Cerebellar cortex (tissue), 1 donor: ENCODE results near the gene SEC31B.

Source experiments
- DNase-seq: peaks from one replicate; pipeline ENCODE4 v3.0.0-alpha.2; 2015; ENCODE audit warnings: low spot score

Gene SEC31B, protein sequence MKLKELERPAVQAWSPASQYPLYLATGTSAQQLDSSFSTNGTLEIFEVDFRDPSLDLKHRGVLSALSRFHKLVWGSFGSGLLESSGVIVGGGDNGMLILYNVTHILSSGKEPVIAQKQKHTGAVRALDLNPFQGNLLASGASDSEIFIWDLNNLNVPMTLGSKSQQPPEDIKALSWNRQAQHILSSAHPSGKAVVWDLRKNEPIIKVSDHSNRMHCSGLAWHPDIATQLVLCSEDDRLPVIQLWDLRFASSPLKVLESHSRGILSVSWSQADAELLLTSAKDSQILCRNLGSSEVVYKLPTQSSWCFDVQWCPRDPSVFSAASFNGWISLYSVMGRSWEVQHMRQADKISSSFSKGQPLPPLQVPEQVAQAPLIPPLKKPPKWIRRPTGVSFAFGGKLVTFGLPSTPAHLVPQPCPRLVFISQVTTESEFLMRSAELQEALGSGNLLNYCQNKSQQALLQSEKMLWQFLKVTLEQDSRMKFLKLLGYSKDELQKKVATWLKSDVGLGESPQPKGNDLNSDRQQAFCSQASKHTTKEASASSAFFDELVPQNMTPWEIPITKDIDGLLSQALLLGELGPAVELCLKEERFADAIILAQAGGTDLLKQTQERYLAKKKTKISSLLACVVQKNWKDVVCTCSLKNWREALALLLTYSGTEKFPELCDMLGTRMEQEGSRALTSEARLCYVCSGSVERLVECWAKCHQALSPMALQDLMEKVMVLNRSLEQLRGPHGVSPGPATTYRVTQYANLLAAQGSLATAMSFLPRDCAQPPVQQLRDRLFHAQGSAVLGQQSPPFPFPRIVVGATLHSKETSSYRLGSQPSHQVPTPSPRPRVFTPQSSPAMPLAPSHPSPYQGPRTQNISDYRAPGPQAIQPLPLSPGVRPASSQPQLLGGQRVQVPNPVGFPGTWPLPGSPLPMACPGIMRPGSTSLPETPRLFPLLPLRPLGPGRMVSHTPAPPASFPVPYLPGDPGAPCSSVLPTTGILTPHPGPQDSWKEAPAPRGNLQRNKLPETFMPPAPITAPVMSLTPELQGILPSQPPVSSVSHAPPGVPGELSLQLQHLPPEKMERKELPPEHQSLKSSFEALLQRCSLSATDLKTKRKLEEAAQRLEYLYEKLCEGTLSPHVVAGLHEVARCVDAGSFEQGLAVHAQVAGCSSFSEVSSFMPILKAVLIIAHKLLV

DNA sequence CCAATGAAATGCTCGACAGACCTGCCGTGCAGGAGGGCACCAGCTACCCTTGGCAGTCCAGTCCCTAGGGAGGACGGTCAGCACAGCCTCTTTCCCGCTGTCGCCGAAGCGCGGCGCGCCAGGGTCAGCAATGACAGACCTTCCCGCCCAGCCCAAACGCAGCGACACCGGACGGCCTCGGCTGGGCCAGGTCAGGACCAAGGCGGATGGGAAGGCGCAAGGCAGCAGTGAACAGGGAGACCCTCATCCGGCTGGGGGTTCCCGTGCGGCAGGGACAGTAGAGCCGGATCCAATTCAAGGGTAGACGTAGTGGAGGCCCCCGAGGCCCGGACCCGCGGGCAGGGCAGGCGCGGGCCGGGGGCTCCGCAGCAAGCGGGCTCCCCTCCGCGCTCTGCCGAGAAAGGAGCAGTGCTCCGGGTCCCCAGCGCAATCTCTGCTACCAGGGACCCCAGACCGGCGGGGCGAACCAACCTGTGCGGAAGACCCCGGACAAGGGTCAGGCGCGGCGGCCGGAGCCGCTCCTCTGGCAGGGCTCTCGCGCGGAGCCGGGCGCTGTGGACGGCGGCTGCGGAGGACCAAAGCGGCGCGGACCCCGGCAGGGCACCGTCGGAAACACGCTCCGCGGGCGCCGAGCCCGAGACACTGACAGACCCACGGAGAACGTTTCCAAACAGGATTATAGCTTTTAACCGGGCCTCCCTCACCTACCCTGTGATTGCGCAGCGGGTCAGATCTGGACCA, at the start of gene SEC31B:
SEC31B (minus strand) TSS at position 551 of the 741 bp plus-strand sequence. CDS start 2,909 bp downstream, outside the sequence.
- peak; percentile 54 for DNase-seq

DNA sequence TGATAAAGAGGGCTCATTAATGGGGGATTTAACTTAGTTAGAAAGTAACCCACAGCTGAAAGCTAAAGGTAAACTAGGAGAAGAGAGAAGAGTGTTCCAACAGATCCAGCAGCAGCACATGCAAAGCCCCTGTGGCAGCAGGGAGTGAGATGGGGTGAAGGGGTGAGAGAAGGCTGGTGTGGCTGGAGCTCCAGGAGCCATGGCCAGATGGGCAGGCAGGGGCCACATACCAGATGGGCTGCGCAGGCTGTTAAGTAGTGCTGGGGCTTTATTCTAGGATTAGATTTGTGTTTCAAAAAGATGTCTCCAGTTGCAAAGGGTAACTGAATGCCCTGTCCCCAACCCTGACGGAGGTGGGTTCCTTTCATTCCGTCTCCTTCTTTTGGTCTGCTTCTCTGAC, 49.3 kb upstream of the SEC31B start:
- no peak for DNase-seq

DNA sequence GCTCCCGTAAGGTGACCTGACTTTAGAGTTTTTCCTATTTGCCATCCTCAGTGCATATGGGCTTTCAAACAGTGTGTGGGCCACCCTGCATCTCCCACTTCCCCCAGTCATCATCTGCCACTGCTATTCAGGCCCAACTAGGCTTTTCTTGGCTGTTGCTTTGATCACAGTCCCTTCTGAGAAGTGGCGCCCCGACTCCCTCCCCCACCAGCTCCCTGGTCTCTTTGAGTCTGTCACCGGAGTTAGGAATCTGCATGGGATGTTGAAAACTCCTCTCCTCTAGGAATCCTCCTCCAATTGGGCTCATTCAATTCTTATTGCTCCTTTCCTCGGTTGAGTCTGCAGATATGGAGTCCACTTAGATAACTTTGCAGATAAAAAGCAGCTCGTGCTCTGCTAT, 48.2 kb upstream of the SEC31B start:
- DNase-seq: no peak

DNA sequence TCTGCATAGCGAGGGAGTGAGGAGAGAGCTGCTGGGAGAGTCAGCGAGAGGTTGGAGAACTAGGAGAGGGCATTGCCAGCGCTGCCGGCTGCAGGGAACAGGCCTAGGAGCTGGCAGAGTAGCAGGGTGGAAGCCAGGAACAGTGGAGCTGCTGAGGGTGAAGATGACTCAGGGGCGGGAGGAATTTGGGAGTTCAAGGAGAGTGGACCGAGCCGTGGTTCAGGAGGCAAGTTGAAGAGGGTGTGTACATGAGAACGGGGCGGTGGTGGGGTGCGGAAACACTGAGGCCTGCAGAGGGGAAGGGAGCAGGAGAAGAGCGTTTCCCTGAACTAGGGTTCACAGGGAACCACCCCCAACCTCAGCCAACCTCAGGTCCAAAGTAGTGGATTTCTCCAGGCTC, 47.6 kb upstream of the SEC31B start:
- DNase-seq: no peak

DNA sequence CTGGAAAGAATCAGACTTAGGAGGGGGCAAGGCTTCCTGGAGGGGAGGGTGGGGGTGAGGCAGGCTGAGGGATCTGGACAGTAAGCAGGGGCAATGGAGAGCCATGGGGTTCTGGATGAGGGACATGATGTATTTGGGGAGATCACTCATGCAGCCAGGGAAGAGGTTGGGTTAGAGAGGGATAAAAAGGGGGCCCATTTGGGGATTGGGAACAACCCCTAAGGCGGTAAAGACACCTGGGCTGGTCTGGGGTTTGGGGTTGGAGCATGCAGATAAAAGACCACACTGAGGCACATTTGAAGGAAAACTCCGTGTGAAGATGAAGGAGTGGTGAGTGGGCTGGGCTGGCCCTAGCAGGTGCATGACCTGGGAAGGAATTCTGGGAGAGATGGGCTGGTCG, 46.9 kb upstream of the SEC31B start:
- no peak for DNase-seq

DNA sequence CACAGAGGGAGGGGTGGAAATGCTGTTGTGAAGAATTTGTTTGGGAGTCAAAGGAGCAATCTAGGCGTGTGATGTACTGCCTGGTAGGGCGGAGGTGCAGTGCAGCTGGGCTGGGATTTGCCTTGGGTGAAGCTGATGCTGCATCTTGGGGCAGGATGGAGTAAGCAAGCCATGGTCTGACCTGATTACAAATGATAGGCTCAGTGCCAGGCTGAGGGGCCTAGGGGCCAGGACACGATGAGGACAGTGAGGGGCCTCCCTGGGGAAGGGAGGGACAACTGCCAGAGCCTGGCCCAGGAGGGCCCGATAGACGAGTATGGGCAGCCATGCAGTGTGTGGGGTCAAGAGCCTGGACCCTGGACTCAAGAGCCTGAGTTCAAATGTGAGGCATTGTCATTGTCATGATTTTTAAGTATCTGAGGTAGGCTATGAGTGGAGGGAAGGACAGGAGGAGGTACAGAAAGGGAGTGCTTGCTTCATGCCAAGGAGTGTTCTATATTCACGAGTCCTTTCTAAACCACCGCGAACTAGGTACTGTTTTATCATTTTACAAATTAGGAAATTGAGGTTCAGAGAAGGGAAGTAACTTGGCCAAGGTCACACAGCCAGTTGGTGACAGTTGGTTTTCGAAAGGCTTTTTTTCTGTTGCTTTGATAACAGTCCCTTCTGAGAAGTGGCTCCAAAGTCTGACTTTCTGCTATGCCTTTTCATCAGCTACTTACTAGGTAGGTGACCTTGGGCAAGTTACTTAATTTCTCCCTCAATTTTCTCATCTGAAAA, 45.7 kb upstream of the SEC31B start:
- DNase-seq: no peak

DNA sequence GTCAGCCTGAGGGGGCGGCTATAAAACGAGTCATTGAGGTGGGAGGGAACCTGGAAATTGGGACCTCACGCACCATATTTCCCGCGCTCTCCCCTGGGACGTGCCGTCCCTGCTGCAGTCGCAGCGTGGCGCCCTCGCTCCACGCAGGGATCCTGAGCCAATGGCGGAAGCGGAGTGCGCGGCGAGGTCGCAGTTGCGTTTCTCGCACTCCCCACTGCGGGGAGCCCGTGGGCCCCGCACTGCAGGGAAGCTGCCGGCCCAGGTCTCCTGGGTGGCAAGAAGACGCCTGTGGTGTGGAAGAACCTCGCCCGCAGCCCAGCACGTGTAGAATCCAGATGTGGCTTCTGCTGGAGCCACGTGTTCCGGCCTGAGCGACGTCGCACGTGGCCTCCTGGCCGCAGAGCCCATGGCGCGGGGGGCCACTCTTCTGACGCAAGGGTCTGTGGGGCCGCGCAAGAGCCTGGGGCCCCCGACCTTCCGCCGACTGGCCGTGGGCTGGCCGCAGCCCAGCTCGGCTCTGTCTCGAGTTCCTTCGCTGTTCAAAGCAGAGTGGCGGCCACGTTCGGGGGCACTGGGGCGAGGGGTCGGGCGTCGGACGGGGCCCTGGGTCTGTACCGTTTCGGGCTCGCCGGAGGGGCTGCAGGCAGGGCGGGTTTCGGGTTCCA, 42.5 kb upstream of the SEC31B start:
- peak; percentile 40 for DNase-seq

DNA sequence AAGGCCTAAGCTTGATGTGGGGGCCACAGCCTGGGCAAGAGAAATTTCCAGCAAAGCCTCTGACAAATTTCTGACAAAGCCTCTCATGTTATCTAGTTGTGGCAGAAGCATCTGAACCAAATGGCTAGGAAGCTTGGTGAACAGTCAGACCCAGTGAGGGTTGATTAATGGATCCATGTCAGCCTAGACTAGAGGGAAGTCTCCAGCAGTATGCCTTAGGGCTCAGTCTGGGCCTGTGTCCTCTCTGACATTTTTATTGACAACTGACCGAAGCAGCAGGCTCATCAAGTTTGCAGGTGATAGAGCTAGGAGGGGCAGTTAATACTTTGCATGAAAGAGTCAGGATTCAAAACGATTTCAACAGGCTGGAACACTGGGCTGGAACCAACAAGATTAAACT, 41.3 kb upstream of the SEC31B start:
- no peak for DNase-seq

DNA sequence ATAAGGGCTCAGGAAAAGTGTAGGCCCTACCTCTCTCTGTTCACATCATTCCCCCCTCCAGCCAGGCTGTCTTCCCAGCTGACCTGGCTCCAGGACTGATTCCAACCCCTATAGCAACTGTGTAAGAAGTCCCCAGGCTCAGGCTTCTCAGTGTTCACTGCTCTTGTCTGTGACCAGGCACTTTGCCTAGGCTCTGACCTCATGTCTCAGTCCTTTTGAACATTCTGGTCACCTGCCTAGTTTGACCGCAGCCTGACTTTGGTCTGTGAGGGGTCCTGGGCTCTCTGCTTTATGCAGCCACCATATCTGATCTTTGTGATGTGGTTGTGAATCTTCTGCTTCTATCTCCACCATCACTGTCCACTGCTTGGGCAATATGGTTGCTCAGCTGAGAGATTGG, 40.6 kb upstream of the SEC31B start:
- no peak for DNase-seq

DNA sequence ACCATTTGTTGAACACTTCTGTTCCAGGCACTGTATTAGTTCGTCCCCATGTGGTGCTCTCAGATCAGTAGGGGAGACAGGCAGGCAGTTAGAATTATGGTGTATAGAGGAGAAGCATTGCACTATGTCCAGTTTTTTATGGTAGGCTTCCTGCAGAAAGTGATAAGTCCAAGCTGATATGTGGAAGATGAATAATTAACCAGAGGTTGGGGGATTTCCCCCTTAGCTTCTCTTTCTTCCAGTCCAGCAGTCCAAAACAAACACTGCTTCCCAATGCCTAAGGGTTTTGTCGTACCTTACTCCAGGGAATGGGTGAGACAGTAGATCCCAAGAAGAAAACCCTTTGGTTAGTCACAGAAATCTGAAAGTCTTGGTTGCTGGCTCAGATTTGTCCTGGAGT, 35.2 kb upstream of the SEC31B start:
- DNase-seq: no peak

DNA sequence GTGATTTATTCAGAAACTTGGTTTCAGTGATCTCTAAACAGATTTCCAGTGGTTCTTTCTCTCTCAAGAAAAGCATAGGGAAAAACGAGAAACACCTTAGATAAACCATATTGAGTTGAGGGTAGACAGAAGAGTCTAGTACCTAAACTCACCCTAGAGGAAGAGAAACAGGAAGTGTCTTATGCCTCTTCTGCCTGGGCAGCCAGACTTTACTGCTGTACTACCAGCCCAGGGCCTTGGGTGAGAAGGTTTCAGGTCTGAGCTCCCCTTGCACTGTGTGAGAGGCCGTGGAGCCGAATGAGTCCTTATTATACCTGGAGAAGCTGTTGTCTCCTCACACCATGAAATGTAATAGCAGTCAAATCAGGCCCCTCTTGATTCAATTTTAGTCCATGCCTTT, 34.3 kb upstream of the SEC31B start:
- no peak for DNase-seq

DNA sequence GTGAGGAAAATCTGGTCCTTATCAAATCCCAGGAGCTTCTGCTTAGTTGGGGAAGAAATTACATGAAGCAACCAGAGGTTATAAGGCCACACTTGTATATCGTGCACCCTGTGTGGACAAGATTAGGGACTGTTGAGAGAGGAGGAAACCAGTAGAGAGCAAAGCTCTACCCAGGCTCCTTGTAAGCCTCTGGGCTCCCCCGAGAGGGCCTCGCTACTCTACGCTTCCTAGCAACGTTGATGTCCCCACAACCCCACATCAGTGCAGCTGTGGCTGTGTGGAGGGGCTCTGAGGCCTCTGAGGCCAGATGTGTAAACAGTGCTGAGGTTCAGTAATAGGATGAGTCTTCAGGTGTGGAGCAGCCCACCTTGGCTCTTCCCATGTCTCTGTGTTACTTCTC, 32.1 kb upstream of the SEC31B start:
- no peak for DNase-seq

DNA sequence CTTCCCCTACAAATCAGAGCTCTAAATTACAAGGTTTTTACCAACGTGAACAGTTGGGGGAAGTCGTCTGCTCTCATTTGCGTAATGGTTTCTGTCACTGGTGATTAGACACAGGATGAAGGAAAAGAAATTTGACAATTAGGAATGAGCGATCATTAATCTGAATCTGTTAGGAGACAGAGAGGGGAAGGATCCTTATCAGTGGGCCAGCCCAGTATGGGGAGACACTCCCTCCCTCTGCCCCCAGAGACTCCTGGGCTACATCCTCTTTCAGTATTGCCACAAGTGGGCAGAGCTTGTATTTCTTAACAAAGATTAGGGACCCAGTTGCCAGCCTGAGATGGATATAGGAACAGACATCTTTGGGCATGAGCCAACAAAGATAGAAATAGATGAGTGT, 31.5 kb upstream of the SEC31B start:
- no peak for DNase-seq

DNA sequence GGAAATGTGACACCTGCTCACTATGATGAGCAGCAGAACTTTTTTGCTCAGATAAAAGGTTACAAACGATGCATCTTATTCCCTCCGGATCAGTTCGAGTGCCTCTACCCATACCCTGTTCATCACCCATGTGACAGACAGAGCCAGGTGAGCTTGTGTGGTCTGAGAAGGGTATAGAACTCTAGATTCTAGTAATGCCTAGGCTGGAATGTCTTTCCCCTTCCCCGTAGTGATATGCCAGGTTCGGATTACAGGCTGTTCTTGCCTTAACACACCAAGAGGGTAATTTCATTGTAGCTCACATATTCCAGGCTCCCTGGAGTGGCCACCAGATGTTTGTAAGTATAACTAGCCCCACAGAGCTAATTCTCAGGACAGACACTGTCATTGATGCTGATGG, 25.3 kb upstream of the SEC31B start:
- DNase-seq: no peak

DNA sequence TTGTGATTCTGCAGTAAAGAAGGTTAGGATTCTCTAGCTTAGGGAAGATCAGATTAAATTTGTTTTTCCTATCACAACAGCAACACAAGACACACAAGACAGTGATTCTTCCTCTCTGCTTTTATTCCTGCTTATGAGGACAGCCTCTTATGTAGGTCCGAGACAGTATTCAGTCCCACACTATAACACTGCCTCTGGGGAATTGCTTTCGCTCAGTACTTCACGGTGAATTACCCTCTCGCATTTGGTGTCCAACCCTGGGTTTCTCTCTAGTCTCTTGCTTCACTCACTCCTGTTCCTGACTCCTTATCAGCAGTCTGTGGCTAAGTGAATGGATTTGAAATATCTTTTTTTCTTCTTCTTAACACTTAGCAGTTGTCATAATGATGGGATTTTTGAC, 17.8 kb upstream of the SEC31B start:
- no peak for DNase-seq

DNA sequence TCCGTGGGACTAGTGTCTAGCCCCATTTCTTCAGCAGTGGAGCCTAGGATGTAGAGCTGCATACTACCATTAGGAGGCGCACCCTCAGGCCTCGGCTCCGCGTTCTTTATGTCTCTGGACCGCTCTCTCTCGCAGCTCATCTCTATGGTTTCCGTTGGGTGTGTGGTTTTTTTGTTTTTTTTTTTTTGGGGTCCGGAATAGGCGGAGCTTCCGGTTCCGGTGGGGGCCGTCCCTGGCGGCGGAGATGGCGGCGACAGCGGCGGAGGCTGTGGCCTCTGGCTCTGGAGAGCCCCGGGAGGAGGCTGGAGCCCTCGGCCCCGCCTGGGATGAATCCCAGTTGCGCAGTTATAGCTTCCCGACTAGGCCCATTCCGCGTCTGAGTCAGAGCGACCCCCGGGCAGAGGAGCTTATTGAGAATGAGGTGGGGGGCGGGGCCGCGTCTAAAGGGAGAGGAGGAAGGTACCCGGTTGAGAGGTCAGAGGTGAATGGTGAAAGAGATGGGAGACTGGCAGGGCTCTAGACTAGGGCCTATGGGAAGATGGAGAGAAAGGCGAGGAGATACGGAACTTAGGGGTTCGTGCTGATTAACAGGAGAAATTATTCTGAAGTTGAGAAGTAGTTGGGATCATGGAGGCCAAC, 16.2 kb upstream of the SEC31B start, which contains the start of gene HIF1AN:
HIF1AN (plus strand) TSS at position 229 of the 639 bp plus-strand sequence; CDS start at position 245, 16 bp downstream.
- DNase-seq: peak; percentile 98

DNA sequence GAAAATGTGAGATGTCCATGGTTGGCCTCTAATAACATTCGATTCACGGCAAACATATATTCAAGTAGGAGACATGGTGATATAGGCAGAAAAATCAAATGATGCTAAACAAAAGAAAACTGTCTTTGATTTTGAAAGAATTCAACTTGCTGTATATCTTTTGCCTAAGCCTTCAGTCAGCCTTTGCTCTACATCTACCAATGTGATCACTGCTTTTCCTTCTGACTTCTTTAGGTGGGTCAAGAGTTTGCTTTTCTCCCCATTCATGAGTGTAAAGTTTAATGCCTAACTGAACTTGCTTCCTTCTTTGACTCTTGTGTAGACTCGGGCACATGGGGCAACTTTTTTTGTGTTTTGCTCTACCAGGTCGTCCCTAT, 15.7 kb upstream of the SEC31B start:
- no peak for DNase-seq

DNA sequence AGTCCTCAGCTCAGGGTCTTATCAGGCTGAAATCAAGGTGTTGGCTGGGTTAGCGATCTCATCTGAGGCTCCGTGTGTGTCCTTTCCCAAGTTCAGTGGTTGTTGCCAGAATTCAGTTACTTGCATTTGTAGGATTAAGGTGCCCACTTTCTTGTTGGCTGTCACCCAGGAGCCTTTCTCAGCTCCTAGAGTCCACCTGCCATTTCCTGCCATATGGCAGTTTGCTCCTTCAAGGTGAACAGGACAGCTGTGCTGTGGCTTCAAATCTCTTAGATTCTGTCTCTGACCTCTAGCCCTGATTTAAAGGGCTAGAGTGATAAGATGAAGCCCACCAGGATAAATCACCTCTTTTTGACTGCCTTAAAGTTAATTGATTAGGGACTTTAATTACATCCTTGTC, 15.1 kb upstream of the SEC31B start:
- DNase-seq: no peak

DNA sequence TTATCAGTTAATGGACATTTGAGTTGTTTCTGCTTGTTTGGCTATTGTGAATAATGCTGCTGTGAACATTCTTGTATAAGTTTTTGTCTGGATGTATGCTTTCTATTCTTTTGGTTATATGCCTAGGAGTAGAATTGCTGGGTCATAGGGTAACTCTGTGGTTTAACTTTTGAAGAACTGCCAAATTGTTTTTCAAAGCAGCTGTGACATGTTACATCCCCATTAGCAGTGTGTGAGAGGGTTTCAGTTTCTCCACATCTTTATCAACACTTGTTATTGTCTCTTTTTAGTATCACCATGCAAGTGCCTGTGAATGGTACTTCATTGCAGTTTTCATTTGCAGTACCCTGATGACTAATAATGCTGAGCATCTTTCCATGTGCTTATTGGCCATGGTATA, 12.1 kb upstream of the SEC31B start:
- no peak for DNase-seq
